Measurements from ENCODE around the gene DOCK11.
"Not testable (repeated sequence)": the region's sequence is repeated elsewhere in the genome, so short reads cannot be mapped to it uniquely, and the experiment has no call there.

Gene DOCK11

DNA sequence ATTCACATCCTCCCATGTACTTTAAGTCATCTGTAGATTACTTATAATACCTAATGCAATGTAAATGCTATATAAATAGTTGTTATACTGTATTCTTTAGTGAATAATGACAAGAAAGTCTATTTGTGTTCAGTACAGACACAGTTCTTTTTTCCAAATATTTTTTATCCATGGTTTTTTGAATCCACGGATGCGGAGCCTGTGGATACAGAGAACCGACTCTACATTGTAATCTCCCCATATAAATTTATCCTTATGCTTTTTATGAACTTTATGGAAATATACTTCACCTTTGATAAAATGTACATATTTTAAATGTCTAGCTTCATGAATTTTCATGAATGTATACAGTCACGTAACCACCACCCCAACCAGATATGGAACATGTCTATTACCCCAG, 88.2 kb downstream of the DOCK11 start:
- Histone ChIP-seq H3K4me1 (no peaks in the 10 kb centered on the region), H3K27me3 (ENCODE audit: low read depth) (no peaks in the 10 kb centered on the region), H3K9me3 (no peaks in the 10 kb centered on the region), H3K36me3 (replicated peaks) (0 out of 2 replicates have a peak, but pooled peaks cover 3% of the 10 kb centered on the region), H3K4me3 (no peak overlapping the region)
- DNase-seq (ENCODE audit: low spot score in 2 of 2): no peak
- in situ Hi-C loops (cut with MboI; ENCODE audit: low sequenced_read_pairs): no loop called here

DNA sequence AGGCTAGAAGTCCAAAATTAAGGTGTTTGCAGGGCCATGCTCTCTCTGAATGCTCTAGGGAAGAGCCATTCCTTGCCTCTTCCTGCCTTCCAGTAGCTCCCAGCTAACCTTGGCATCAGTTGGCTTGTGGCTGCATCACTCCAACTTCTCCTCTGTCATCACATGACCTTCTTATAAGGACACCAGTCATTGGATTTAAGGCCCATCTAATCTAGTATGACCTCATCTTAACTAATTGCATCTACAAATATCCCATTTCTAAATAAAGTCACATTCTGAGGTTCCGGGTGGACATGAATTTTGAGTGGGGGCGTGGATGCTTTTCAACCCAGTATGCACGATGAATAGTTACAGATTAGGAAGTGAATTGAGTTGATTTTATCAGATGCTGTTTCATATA, 89.7 kb downstream of the DOCK11 start:
- DNase-seq (ENCODE audit: low spot score in 2 of 2): no peak
- no peaks in the 10 kb centered on the region for H3K9me3 ChIP-seq
- no peaks in the 10 kb centered on the region for H3K27me3 ChIP-seq (ENCODE audit: low read depth)
- in situ Hi-C loops (cut with MboI; ENCODE audit: low sequenced_read_pairs): no loop called here
- no peaks in the 10 kb centered on the region for H3K4me1 ChIP-seq
- no peak overlapping the region for H3K4me3 ChIP-seq
- 0 out of 2 replicates have a peak, but pooled peaks cover 3% of the 10 kb centered on the region for H3K36me3 ChIP-seq (replicated peaks)

DNA sequence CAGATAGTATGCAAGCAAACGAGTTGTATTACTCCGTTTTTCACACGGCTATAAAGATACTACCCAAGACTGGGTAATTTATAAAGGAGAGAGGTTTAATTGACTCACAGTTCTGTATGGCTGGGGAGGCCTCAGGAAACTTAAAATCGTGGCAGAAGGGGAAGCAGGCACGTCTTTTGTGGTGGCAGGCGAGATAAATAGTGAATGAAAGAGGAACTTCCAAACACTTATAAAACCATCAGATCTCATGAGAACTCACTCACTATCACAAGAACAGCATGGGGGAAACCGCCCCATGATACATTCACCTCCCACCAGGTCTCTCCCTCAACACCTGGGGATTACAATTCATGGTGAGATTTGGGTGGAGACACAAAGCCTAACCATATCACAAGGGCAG, 90.6 kb downstream of the DOCK11 start:
- DNase-seq (ENCODE audit: low spot score in 2 of 2); in situ Hi-C loops (cut with MboI; ENCODE audit: low sequenced_read_pairs): not testable (repeated sequence)

DNA sequence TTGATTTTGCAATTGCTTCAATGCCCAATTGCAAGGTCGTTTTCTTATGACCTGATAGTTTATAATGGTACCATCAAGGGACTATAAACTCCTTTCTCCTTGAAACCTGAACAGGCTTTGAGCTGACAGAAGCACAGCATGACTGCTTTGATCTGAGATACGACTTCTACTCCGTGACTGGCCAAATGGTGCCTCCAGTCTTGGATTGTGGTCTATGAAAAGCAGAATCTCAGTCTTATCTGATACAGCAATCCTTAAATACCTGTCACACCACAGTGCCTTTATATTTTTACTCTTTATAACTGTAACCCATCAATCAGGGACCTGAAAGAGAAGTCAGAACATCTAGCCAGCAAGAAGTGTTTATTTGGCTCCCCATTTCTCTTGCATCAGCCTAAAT, 93.1 kb downstream of the DOCK11 start:
- Histone ChIP-seq H3K9me3 (no peaks in the 10 kb centered on the region), H3K4me1 (no peaks in the 10 kb centered on the region), H3K4me3 (no peak overlapping the region), H3K27me3 (ENCODE audit: low read depth) (no peaks in the 10 kb centered on the region), H3K36me3 (replicated peaks) (0 out of 2 replicates have a peak, but pooled peaks cover 3% of the 10 kb centered on the region)
- DNase-seq (ENCODE audit: low spot score in 2 of 2): no peak
- in situ Hi-C loops (cut with MboI; ENCODE audit: low sequenced_read_pairs): no loop called here

More for the DNA sequence above, 90.6 kb downstream of the DOCK11 start:
- H3K4me3 ChIP-seq; H3K4me1 ChIP-seq; H3K9me3 ChIP-seq; H3K36me3 ChIP-seq (replicated peaks); H3K27me3 ChIP-seq (ENCODE audit: low read depth): not testable (repeated sequence)

DNA sequence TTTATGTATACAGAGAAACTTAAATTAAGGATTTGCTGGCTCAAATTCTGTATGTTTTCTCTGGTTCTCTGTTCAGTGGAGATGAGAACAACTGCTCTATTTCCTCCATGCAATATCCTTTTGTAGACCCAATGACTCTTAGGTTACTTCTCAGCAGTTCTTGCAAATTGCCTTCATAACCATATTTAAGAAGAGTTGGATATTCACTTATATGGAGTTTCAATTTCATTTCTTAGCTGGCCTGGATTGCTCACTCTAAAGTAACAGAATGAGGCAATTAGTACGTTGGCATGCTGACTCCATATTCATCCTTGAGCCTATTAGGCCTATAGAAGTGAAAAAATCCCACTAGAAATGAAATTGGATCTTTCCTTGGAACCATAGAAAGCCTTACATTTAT, 93.6 kb downstream of the DOCK11 start:
- H3K36me3 ChIP-seq (replicated peaks): 0 out of 2 replicates have a peak, but pooled peaks cover 3% of the 10 kb centered on the region
- no peaks in the 10 kb centered on the region for H3K4me1 ChIP-seq
- no peaks in the 10 kb centered on the region for H3K9me3 ChIP-seq
- DNase-seq (ENCODE audit: low spot score in 2 of 2): no peak
- H3K27me3 ChIP-seq (ENCODE audit: low read depth): no peaks in the 10 kb centered on the region
- in situ Hi-C loops (cut with MboI; ENCODE audit: low sequenced_read_pairs): no loop called here
- H3K4me3 ChIP-seq: no peak overlapping the region

DNA sequence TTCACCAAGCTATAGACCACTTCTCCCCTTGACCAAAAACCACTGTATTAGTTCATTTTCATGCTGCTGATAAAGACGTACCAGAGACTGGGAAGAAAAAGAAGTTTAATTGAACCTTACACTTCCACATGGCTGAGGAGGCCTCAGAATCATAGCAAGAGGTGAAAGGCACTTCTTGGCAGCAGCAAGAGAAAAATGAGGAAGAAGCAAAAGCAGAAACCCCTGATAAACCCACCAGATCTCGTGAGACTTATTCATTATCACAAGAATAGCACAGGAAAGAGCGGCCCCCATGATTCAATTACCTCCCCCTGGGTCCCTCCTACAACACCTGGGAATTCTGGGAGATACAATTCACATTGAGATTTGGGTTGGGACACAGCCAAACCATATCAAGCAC, 97.8 kb downstream of the DOCK11 start:
- DNase-seq (ENCODE audit: low spot score in 2 of 2): no peak
- Histone ChIP-seq H3K4me1 (no peaks in the 10 kb centered on the region), H3K9me3 (no peaks in the 10 kb centered on the region), H3K4me3 (no peak overlapping the region), H3K36me3 (replicated peaks) (no peaks in the 10 kb centered on the region), H3K27me3 (ENCODE audit: low read depth) (no peaks in the 10 kb centered on the region)
- in situ Hi-C loops (cut with MboI; ENCODE audit: low sequenced_read_pairs): no loop called here

DNA sequence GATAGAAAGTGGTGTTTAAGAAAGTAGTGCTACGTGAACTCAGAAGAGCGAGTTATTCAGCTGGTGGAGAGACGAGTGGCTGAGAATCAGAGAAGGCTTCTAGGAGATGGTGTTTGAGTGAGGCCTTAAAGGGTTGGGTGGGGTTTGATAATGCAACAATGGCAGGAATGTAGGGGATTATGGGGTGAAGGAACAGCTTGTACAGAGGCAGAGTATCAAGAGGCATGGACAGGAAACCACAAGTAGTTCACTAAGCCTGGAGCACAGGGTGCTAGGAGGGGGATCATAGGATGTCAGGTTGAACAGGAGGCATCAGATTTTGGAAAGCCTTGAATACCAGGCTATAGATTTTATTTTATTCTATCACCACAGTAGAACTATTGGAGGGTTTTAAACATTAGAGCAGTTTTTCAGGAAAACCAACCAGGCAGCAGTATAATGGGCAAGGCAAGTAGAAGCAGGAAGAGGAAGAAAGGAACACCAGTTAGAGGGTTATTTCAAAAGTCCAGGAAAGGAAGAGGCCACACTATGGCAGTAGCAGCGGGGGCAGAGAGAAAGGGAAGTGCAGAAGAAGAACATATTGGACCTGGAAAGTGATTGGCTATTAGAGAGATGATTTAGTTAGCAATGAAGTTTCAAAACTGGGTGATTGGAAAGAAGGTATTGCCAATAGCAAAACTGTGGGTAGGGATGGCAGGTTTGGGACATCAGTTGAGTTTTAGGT, 99.2 kb downstream of the DOCK11 start:
- no peaks in the 10 kb centered on the region for H3K4me1 ChIP-seq

DNA sequence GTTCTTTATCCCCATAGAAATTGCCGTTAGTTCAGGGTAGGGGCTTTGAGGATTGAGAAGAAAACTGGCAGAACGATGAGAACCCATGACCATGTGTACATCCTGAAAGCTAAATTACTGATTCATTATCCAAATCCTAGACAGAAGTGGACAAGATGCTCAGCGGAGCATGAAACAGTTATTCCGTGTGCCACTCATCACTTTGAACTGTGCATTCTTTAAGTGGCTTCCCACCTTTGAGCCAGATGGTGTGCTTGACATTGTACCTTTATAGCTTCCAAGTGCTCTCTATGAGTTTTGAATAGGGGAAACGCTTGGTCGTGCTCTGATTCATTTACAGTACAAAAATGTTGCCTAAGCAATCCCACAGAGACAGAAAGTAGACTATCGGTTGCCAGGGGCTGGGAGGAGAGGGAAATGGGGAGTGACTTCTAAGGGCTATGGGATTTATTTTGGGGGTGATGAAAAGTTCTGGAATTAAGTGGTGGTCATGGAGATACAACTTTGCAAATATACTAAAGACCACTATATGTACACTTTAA, 100.0 kb downstream of the DOCK11 start:
- Histone ChIP-seq H3K4me1 (no peaks in the 10 kb centered on the region), H3K4me3 (no peak overlapping the region), H3K9me3 (no peaks in the 10 kb centered on the region), H3K27me3 (ENCODE audit: low read depth) (no peaks in the 10 kb centered on the region), H3K36me3 (replicated peaks) (no peaks in the 10 kb centered on the region)
- DNase-seq (ENCODE audit: low spot score in 2 of 2): no peak
- in situ Hi-C loops (cut with MboI; ENCODE audit: low sequenced_read_pairs): no loop called here

More for the DNA sequence above, 99.2 kb downstream of the DOCK11 start:
- in situ Hi-C loops (cut with MboI; ENCODE audit: low sequenced_read_pairs): no loop called here
- Histone ChIP-seq H3K9me3 (no peaks in the 10 kb centered on the region), H3K36me3 (replicated peaks) (no peaks in the 10 kb centered on the region), H3K27me3 (ENCODE audit: low read depth) (no peaks in the 10 kb centered on the region), H3K4me3 (no peak overlapping the region)
- DNase-seq (ENCODE audit: low spot score in 2 of 2): no peak

DNA sequence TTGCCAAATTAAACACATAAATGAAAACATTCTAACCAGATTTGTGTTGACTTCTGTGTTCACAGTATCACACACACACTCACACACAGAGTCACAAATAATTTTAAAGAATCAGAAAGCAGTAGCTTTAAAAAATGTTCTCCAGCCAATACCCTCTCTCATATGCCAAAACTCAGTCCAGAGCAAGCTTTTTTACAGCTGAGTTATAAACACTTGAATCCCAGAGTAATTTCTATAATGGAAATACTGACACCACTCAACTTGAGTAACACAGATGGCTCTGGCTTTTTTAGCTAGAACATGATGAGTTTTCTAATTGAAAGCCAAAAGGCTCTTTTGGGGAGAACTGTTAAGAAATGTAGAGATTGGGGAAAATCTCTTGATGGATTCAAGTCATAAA, 100.8 kb downstream of the DOCK11 start:
- H3K9me3 ChIP-seq: no peaks in the 10 kb centered on the region
- in situ Hi-C loops (cut with MboI; ENCODE audit: low sequenced_read_pairs): no loop called here
- H3K4me3 ChIP-seq: no peak overlapping the region
- no peaks in the 10 kb centered on the region for H3K27me3 ChIP-seq (ENCODE audit: low read depth)
- DNase-seq (ENCODE audit: low spot score in 2 of 2): no peak
- no peaks in the 10 kb centered on the region for H3K36me3 ChIP-seq (replicated peaks)
- no peaks in the 10 kb centered on the region for H3K4me1 ChIP-seq

DNA sequence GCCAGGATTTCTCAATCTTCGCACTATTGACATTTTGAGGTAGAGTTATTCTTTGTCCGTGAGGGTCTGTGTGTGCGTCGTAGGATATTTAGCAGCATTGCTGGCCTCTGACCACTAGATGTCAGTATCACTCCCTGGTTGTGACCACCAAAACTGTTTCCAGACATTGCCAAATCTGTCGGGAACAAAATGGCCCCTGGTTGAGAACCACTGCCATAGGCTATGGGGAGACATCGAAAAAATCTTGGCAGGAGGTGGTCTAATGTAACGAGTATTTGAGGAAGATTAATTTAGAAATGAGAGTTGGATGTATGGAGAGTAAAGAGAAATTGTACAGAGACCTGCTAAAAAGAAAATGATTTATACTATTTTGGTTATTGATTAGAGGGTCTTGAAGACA, 108.4 kb downstream of the DOCK11 start:
- no peaks in the 10 kb centered on the region for H3K9me3 ChIP-seq
- no peaks in the 10 kb centered on the region for H3K4me1 ChIP-seq
- peak; percentile 76 to 78 for DNase-seq (ENCODE audit: low spot score in 2 of 2)
- H3K4me3 ChIP-seq: no peak overlapping the region
- in situ Hi-C loops (cut with MboI; ENCODE audit: low sequenced_read_pairs): loop anchor here (10.0 kb wide), 1 partner anchor 201 kb away; no protein-coding TSS in a partner anchor
- H3K27me3 ChIP-seq (ENCODE audit: low read depth): no peaks in the 10 kb centered on the region
- no peaks in the 10 kb centered on the region for H3K36me3 ChIP-seq (replicated peaks)

DNA sequence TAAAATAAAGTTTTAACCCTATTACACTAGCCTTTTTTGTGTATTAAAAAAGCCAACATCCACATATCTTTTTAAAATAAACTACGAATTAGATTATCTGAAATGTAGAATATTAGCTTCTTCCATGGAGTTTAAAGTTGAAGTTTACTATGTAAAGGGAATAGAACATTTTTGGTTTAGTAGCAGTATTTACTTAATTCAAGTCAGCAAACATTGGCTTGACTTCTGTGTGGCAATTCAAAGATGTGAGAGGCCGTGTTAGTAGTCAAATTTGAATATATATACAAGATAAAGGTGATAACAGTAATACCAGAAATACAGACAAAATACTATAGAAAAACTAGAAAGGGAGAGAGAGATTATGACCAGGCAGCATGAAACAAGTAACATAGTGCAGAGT, 116.7 kb downstream of the DOCK11 start:
- H3K36me3 ChIP-seq (replicated peaks): no peaks in the 10 kb centered on the region; the same call in none of the 2 replicates
- H3K4me1 ChIP-seq: no peaks in the 10 kb centered on the region; the same call in 1 of the 2 replicates
- H3K4me3 ChIP-seq: no peak overlapping the region
- no peaks in the 10 kb centered on the region for H3K9me3 ChIP-seq
- DNase-seq (ENCODE audit: low spot score in 2 of 2): no peak
- in situ Hi-C loops (cut with MboI; ENCODE audit: low sequenced_read_pairs): no loop called here
- H3K27me3 ChIP-seq (ENCODE audit: low read depth): no peaks in the 10 kb centered on the region

DNA sequence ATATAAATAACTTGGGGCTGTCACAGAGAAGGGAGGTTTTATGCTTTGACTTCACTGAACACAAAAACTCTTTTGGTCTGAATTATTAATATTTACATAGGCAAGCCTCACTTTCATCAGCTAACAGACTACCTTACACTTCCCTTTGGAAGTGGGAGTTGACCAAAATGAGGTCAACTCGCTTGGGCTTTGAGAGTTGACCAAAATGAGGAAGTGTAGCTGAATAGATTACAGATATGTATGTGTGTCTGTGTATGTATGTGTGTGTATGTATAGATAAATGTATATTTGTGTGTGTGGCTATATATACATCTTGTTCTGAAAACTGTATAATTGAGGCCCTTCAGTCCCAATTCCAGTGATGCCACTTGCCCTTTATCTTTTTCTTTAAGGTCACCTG, 118.5 kb downstream of the DOCK11 start:
- Histone ChIP-seq H3K4me1 (no peaks in the 10 kb centered on the region; the same call in 1 of the 2 replicates), H3K27me3 (ENCODE audit: low read depth) (no peaks in the 10 kb centered on the region), H3K36me3 (replicated peaks) (no peaks in the 10 kb centered on the region; the same call in none of the 2 replicates), H3K4me3 (no peak overlapping the region), H3K9me3 (no peaks in the 10 kb centered on the region)
- in situ Hi-C loops (cut with MboI; ENCODE audit: low sequenced_read_pairs): no loop called here
- DNase-seq (ENCODE audit: low spot score in 2 of 2): no peak

DNA sequence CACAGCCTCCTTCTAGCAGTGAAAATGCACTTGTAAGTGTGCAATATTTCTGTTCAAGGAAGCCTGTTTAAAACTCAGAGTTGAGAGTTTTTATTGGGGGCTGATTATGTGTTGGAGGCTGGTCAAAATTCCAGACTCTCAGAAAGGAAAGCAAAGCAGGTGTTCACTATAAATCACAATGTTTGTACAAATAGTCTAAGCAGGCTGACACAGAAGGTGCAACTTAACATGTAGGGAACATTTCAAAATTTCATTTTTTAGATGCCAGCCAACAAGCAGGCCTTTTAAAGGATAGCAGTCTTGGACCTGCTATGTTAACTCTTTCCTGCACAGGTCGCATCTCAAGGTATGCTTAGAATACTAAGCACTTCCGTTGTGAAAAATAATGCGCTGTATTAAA, 119.5 kb downstream of the DOCK11 start:
- no peaks in the 10 kb centered on the region for H3K9me3 ChIP-seq
- H3K4me3 ChIP-seq: no peak overlapping the region
- no peaks in the 10 kb centered on the region; the same call in none of the 2 replicates for H3K36me3 ChIP-seq (replicated peaks)
- H3K4me1 ChIP-seq: no peaks in the 10 kb centered on the region; the same call in 1 of the 2 replicates
- in situ Hi-C loops (cut with MboI; ENCODE audit: low sequenced_read_pairs): no loop called here
- no peak for DNase-seq (ENCODE audit: low spot score in 2 of 2)
- H3K27me3 ChIP-seq (ENCODE audit: low read depth): no peaks in the 10 kb centered on the region

DNA sequence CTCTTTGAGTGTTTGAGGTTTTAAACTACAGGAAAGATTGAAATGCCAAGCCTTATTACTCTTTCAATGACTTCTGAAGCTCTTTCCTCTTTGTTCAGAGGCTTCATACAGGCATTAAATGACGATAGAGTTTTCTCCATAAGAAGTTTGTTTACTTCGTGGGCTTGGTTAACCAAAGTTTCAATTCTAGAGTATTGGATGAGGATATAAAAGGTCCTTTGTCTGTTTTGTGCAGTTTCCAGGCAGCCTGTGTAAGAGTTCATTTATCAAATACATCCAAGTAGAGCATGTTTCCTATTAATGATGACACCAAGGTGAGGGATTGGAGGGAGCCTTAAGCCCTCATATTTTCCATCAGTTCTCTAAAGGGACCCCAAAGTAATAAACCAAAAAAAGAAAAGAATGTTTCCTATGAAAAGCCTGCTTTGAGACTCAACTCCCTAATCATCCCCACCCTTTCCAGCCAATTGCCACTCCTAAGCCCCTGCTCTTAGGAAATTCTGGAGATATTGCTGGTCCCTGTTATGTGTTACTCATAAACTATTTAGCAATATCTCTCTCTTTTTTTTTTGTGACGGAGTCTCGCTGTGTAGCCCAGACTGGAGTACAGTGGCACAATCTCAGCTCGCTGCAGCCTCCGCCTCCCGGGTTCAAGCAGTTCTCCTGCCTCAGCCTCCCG, 125.6 kb downstream of the DOCK11 start:
- no peak for DNase-seq (ENCODE audit: low spot score in 2 of 2)
- Histone ChIP-seq H3K4me3 (no peak overlapping the region), H3K36me3 (replicated peaks) (no peaks in the 10 kb centered on the region), H3K9me3 (no peaks in the 10 kb centered on the region), H3K4me1 (no peaks in the 10 kb centered on the region), H3K27me3 (ENCODE audit: low read depth) (no peaks in the 10 kb centered on the region)
- in situ Hi-C loops (cut with MboI; ENCODE audit: low sequenced_read_pairs): no loop called here
